Activated CD4-positive, alpha-beta T cell treated with anti-CD3 and anti-CD28 coated beads, Interleukin-2, amount 50 U/mL, for 16 hours (primary cell): Measurements from ENCODE around the gene TRAK1.
A peak's percentile ranks its signal among the peaks of the same experiment; 100 is the strongest.
"Not testable (repeated sequence)": the region's sequence is repeated elsewhere in the genome, so short reads cannot be mapped to it uniquely, and the experiment has no call there.

Source experiments
- DNase-seq: peaks from one replicate; pipeline ENCODE4 v3.0.0-alpha.2; 2020

The TRAK1 gene

GRCh38 chr3:42098171-42098570 lies 7.0 kb downstream of the TRAK1 start:
- DNase-seq = no peak

GRCh38 chr3:42099020-42099765 lies 8.0 kb downstream of the TRAK1 start:
- DNase-seq = no peak

- no peak for DNase-seq
These were observed 9.9 kb downstream of the TRAK1 start for GRCh38 chr3:42101048-42101447.

GRCh38 chr3:42101481-42101880 lies 10.3 kb downstream of the TRAK1 start:
- DNase-seq = no peak

- DNase-seq = no peak
These were observed 11.4 kb downstream of the TRAK1 start for GRCh38 chr3:42102571-42102970.

GRCh38 chr3:42103921-42104665 lies 12.9 kb downstream of the TRAK1 start:
- not testable (repeated sequence) for DNase-seq

- DNase-seq = not testable (repeated sequence)
These were observed 14.8 kb downstream of the TRAK1 start for GRCh38 chr3:42105994-42106393.

- no peak for DNase-seq
These were observed 15.5 kb downstream of the TRAK1 start for GRCh38 chr3:42106646-42107045.

GRCh38 chr3:42110631-42111030 lies 19.5 kb downstream of the TRAK1 start:
- no peak for DNase-seq

GRCh38 chr3:42114130-42114725 lies 23.1 kb downstream of the TRAK1 start:
- no peak for DNase-seq

GRCh38 chr3:42115215-42115614 lies 24.1 kb downstream of the TRAK1 start:
- DNase-seq = no peak

GRCh38 chr3:42115946-42116345 lies 24.8 kb downstream of the TRAK1 start:
- no peak for DNase-seq

- DNase-seq = no peak
These were observed 25.3 kb downstream of the TRAK1 start for GRCh38 chr3:42116466-42116865.

GRCh38 chr3:42117175-42118008 lies 26.2 kb downstream of the TRAK1 start:
- no peak for DNase-seq

GRCh38 chr3:42118762-42119361 lies 27.7 kb downstream of the TRAK1 start:
- DNase-seq = peak; percentile 26

- no peak for DNase-seq
These were observed 28.6 kb downstream of the TRAK1 start for GRCh38 chr3:42119561-42120355.

GRCh38 chr3:42120866-42121265 lies 29.7 kb downstream of the TRAK1 start:
- DNase-seq = no peak

GRCh38 chr3:42122261-42123011 lies 31.3 kb downstream of the TRAK1 start:
- no peak for DNase-seq

- DNase-seq = no peak
These were observed 31.9 kb downstream of the TRAK1 start for GRCh38 chr3:42123012-42123581.

GRCh38 chr3:42123824-42124658 lies 32.9 kb downstream of the TRAK1 start:
- no peak for DNase-seq
